Pancreas (tissue), 10 donors: ENCODE data around the gene RAPGEFL1. TPM values are rescaled to one million over a fixed set of nuclear protein-coding genes. Genes with fewer than 3 reads are reported as not detected.

Source experiments
- ATAC-seq, 4 donors: fragments of 200-7000 bp; cut with Tn5 transposase; one replicate each; pipeline versions ENCODE4 v1.8.0 to v1.9.1; 2020; ENCODE audit warnings: mild to moderate bottlenecking in 4 of 4, moderate library complexity in 4 of 4
- DNase-seq, 6 donors: peaks; one replicate each; pipeline ENCODE4 v3.0.0-alpha.2; 2020
- FAIRE-seq: peaks from 2 replicates; lab custom pipeline; 2012; peaks lifted over from hg19 to GRCh38; lab: Jason Lieb, UNC
- H3K27ac ChIP-seq, 4 donors: fragments of 200-600 bp; sonication (generic); 1 replicate in 3 of 4; 2 replicates in 1 of 4; pipeline versions ENCODE4 v1.5.0 to v1.8.0; 2020
- H3K27me3 ChIP-seq, 4 donors: fragments of 200-600 bp; one replicate each; pipeline ENCODE4 v1.8.0; 2021
- H3K36me3 ChIP-seq, 3 donors: fragments of 200-600 bp; sonication (generic) in 1 of 3; one replicate each; pipeline versions ENCODE4 v1.5.0 to v1.8.0; 2020 to 2021
- H3K4me1 ChIP-seq, 3 donors: fragments of 200-600 bp; one replicate each; pipeline ENCODE4 v1.8.0; 2021
- H3K4me3 ChIP-seq, 4 donors: fragments of 200-600 bp; sonication (generic) in 2 of 4; one replicate each; pipeline versions ENCODE4 v1.5.0 to v1.8.0; 2020 to 2021
- H3K9me3 ChIP-seq, 4 donors: fragments of 200-600 bp; one replicate each; pipeline ENCODE4 v1.8.0; 2021
- WGBS, 2 donors: extraction: QIAGEN DNeasy Blood & Tissue Kit; methylation state at CpG; one replicate each; pipeline ENCODE4 v1.1.7; 2013; 5-methylcytosine and 5-hydroxymethylcytosine counted together
- intact Hi-C, 3 donors: fragments of 100-400 bp; cut with DNase I; formaldehyde crosslinking; loops; one replicate each; pipeline versions ENCODE4 v1.11.1 to v1.14.2; 2022
- polyA plus RNA-seq, 2 donors: library from polyadenylated mRNA; stranded (reverse); fragments of 200-250 nt; gene quantifications; one replicate each; pipeline ENCODE4 v1.2.3, GENCODE V29; 2013
- total RNA-seq, 6 donors: library from RNA; stranded (reverse); fragmentation: NEBNext Ultra II Directional in 4 of 6; extraction: Animal tissue kit (Norgen Biotek cat#: 25700) in 4 of 6; gene quantifications; one replicate each; pipeline versions ENCODE4 v1.2.1 to v1.2.4, GENCODE V29; 2021 to 2023
- TF ChIP-seq, protein P1 (sequence below), 4 donors: fragments of 200-600 bp; sonication (generic) in 3 of 4; IDR thresholded peaks; one replicate each; pipeline versions ENCODE4 v1.5.0 to v1.8.0; 2021; ENCODE audit warnings: antibody characterized with exemption in 4 of 4
- donor health status: healthy with polysubstance abuse.
- donor health status: DM: no; HTN: no; CAD: no; lungs with moderate emphysema.
- donor health status: DM: no; HTN: no; CAD: no.
- donor health status: control.
- donor health status: control.
- donor health status: Bipolar disorder and iron deficiency.
- donor health status: DM: yes; HTN: yes; CAD: no.
- donor health status: DM: no; HTN: no; CAD: no.
- donor health status: DM: no; HTN: no; CAD: no.
- donor health status: DM: yes; HTN: yes; CAD: no.

RAPGEFL1 gene
- total and polyA plus RNA-seq, 8 donors: 2.6 to 10.6 (median 4.4) TPM

- peak in 2 of 4 donors; percentile 15 to 23 for ATAC-seq
- TF ChIP-seq, protein P1, sequence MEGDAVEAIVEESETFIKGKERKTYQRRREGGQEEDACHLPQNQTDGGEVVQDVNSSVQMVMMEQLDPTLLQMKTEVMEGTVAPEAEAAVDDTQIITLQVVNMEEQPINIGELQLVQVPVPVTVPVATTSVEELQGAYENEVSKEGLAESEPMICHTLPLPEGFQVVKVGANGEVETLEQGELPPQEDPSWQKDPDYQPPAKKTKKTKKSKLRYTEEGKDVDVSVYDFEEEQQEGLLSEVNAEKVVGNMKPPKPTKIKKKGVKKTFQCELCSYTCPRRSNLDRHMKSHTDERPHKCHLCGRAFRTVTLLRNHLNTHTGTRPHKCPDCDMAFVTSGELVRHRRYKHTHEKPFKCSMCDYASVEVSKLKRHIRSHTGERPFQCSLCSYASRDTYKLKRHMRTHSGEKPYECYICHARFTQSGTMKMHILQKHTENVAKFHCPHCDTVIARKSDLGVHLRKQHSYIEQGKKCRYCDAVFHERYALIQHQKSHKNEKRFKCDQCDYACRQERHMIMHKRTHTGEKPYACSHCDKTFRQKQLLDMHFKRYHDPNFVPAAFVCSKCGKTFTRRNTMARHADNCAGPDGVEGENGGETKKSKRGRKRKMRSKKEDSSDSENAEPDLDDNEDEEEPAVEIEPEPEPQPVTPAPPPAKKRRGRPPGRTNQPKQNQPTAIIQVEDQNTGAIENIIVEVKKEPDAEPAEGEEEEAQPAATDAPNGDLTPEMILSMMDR (IDR thresholded peaks at IDR 0.05): no peak
- H3K4me1 ChIP-seq: no peaks in the 10 kb centered on the region
- H3K9me3 ChIP-seq: no peaks in the 10 kb centered on the region
- WGBS, 2 donors: 76 to 84% methylated on average over 15 of the region's 15 CpGs
- DNase-seq: no peak
- H3K4me3 ChIP-seq: no peak overlapping the region
- FAIRE-seq: no peak
- intact Hi-C loops: no loop called here
- no peak overlapping the region for H3K27ac ChIP-seq
- no peaks in the 10 kb centered on the region for H3K36me3 ChIP-seq
- H3K27me3 ChIP-seq: no peaks in the 10 kb centered on the region
Observed at GRCh38 chr17:40190197-40191021, 13.1 kb downstream of the RAPGEFL1 start.

DNA sequence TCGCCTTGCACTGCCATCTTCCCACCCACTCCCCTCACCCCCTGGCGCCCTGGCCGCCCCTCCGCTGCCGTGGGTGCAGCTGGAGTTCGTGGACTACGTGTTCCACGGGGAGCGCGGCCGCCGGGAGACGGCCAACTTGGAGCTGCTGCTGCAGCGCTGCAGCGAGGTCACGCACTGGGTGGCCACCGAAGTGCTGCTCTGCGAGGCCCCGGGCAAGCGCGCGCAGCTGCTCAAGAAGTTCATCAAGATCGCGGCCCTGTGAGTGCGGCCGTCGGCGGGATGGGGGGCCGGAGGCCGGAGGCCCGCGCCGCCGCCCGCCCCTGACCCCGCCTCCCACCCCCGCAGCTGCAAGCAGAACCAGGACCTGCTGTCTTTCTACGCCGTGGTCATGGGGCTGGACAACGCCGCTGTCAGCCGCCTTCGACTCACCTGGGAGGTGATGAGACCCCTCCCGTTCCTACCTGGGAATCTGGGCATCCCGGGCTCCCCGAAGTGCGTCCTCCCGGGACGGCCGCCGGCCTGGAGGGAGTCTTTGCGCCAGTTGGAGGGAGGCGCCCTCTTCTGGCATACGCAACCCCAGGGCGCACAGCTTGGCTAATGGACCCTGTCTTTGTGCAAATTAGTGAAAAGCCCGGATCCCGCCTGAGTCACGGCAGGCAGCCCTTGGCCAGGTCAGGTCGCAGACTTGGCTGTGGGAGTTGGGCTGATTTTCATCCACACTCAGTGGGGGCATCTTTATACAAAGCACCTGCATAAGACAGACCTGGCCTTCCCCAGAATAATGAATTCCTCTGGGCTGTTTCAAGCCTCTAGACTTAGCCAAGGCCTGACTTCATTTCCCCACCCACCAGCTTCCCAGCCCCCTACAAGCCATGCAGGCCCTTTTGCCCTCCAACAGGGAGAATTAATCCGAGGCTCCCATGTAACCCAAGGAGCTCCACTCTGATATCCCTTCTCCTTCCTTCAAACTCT, 14.3 kb downstream of the RAPGEFL1 start:
- H3K36me3 ChIP-seq: no peaks in the 10 kb centered on the region
- no peak overlapping the region for H3K27ac ChIP-seq
- H3K27me3 ChIP-seq: no peaks in the 10 kb centered on the region
- intact Hi-C loops: no loop called here
- H3K4me3 ChIP-seq: peak overlapping the region; percentile 12 to 55 (median 45)
- FAIRE-seq (no peak), DNase-seq (peak; percentile 55 to 89 (median 76)), ATAC-seq (peak; percentile 82 to 94 (median 92))
- no peaks in the 10 kb centered on the region for H3K9me3 ChIP-seq
- no peaks in the 10 kb centered on the region for H3K4me1 ChIP-seq
- WGBS, 2 donors: 1 to 2% methylated on average over 57 to 60 of the region's 60 CpGs
- TF ChIP-seq, protein P1 (IDR thresholded peaks at IDR 0.05): peak; percentile 7 to 57 (median 36)

GRCh38 chr17:40192961-40193360, 15.7 kb downstream of the RAPGEFL1 start:
- DNase-seq (no peak), FAIRE-seq (no peak), ATAC-seq (no peak)
- Histone ChIP-seq H3K9me3 (no peaks in the 10 kb centered on the region), H3K27ac (no peak overlapping the region), H3K27me3 (no peaks in the 10 kb centered on the region), H3K36me3 (no peaks in the 10 kb centered on the region), H3K4me1 (no peaks in the 10 kb centered on the region), H3K4me3 (no peak overlapping the region)
- intact Hi-C loops: no loop called here
- WGBS, 2 donors: 92 to 100% methylated on average over 2 of the region's 2 CpGs
- TF ChIP-seq, protein P1 (IDR thresholded peaks at IDR 0.05): no peak

- ATAC-seq: no peak
- DNase-seq: no peak
- WGBS, 2 donors: 74 to 81% methylated on average over 2 of the region's 2 CpGs
- Histone ChIP-seq H3K36me3 (no peaks in the 10 kb centered on the region), H3K9me3 (no peaks in the 10 kb centered on the region), H3K27me3 (no peaks in the 10 kb centered on the region), H3K4me3 (no peak overlapping the region), H3K27ac (no peak overlapping the region), H3K4me1 (no peaks in the 10 kb centered on the region)
- TF ChIP-seq, protein P1 (IDR thresholded peaks at IDR 0.05): no peak
- intact Hi-C loops: no loop called here
- FAIRE-seq: no peak
Observed at GRCh38 chr17:40194821-40195220, 17.6 kb downstream of the RAPGEFL1 start.
